ENCODE results near the gene TCF15.

The TCF15 gene

GRCh38 chr20:621125-621756, 11.1 kb upstream of the TCF15 start:
- TF ChIP-seq OSR1 (CRISPR knock-in tag; IDR thresholded peaks at IDR 0.05) (no peak), ISL1 (CRISPR knock-in tag; IDR thresholded peaks at IDR 0.05) (no peak), ESRRG (CRISPR knock-in tag; IDR thresholded peaks at IDR 0.05) (no peak), POU6F1 (CRISPR knock-in tag; IDR thresholded peaks at IDR 0.05; ENCODE audit: borderline replicate concordance, low read depth) (no peak), TOX (CRISPR knock-in tag; IDR thresholded peaks at IDR 0.05; ENCODE audit: borderline replicate concordance) (no peak), BACH2 (CRISPR knock-in tag; IDR thresholded peaks at IDR 0.05; ENCODE audit: borderline replicate concordance) (no peak), CREB5 (CRISPR knock-in tag; IDR thresholded peaks at IDR 0.05; ENCODE audit: low read depth) (no peak), PATZ1 (CRISPR knock-in tag; IDR thresholded peaks at IDR 0.05; ENCODE audit: borderline replicate concordance) (no peak), SNAI2 (CRISPR knock-in tag; IDR thresholded peaks at IDR 0.05) (no peak), PPARA (CRISPR knock-in tag; IDR thresholded peaks at IDR 0.05; ENCODE audit: borderline replicate concordance) (no peak), ZFP30 (CRISPR knock-in tag; IDR thresholded peaks at IDR 0.05) (no peak), RARB (CRISPR knock-in tag; IDR thresholded peaks at IDR 0.05) (no peak), CSRNP3 (CRISPR knock-in tag; IDR thresholded peaks at IDR 0.05) (no peak), ZNF70 (CRISPR knock-in tag; IDR thresholded peaks at IDR 0.05) (no peak), TSHZ2 (CRISPR knock-in tag; IDR thresholded peaks at IDR 0.05) (no peak)
- ATAC-seq, result no peak; the same call in 2 of the 3 replicates

- no peak for ATAC-seq
- no peak for TF ChIP-seq TOX (CRISPR knock-in tag; IDR thresholded peaks at IDR 0.05; ENCODE audit: borderline replicate concordance)
- TF ChIP-seq POU6F1 (CRISPR knock-in tag; IDR thresholded peaks at IDR 0.05; ENCODE audit: borderline replicate concordance, low read depth), result no peak
- no peak for TF ChIP-seq CREB5 (CRISPR knock-in tag; IDR thresholded peaks at IDR 0.05; ENCODE audit: low read depth)
- no peak for TF ChIP-seq ARNTL (CRISPR knock-in tag; IDR thresholded peaks at IDR 0.05; ENCODE audit: borderline replicate concordance, low read depth)
- no peak for TF ChIP-seq OSR1 (CRISPR knock-in tag; IDR thresholded peaks at IDR 0.05)
- no peak for TF ChIP-seq ZNF565 (CRISPR knock-in tag; conservative IDR thresholded peaks at IDR 0.05; ENCODE audit: low read depth)
Measured at GRCh38 chr20:620246-620645, 10.1 kb upstream of the TCF15 start.

Measured in SK-N-SH treated with all-trans-retinoic acid at 6 μM for 48 hours (cell line).